GM23248 (cell line): ENCODE measurements around the gene KSR2. TPM values are rescaled to one million over a fixed set of nuclear protein-coding genes. Genes with fewer than 3 reads are reported as not detected.

Source experiments
- DNase-seq: peaks from one replicate; pipeline ENCODE4 v3.0.0-alpha.2; 2015
- H2AFZ ChIP-seq: fragments of 200-600 bp; sonication (generic); 2 replicates; pipeline ENCODE4 v1.6.1; 2016; ENCODE audit warnings: antibody characterized with exemption
- H3F3A ChIP-seq: fragments of 200-600 bp; sonication (generic); 2 replicates; pipeline ENCODE4 v1.6.1; 2016; ENCODE audit warnings: mild to moderate bottlenecking, antibody characterized with exemption, mixed run types; ENCODE audit not compliant: insufficient read depth
- H3K27ac ChIP-seq: fragments of 200-600 bp; sonication (generic); 2 replicates; pipeline ENCODE4 v1.5.1; 2016; ENCODE audit warnings: mild to moderate bottlenecking
- H3K27me3 ChIP-seq: fragments of 200-600 bp; sonication (generic); replicated peaks from 2 replicates; pipeline ENCODE4 v1.6.1; 2016; ENCODE audit warnings: mild to moderate bottlenecking; ENCODE audit not compliant: insufficient read depth
- H3K36me3 ChIP-seq: fragments of 200-600 bp; sonication (generic); 2 replicates; pipeline ENCODE4 v1.6.1; 2016; ENCODE audit warnings: low read depth, mild to moderate bottlenecking
- H3K4me1 ChIP-seq: fragments of 200-600 bp; sonication (generic); 2 replicates; pipeline ENCODE4 v1.6.1; 2016; ENCODE audit warnings: mild to moderate bottlenecking; ENCODE audit not compliant: insufficient read depth
- H3K4me2 ChIP-seq: fragments of 200-600 bp; sonication (generic); one replicate; pipeline ENCODE4 v1.6.1; 2016; ENCODE audit warnings: mild to moderate bottlenecking; ENCODE audit not compliant: unreplicated experiment
- H3K4me3 ChIP-seq: fragments of 200-600 bp; sonication (generic); 2 replicates; pipeline ENCODE4 v1.5.1; 2016; ENCODE audit warnings: mild to moderate bottlenecking
- H3K79me2 ChIP-seq: fragments of 200-600 bp; sonication (generic); 2 replicates; pipeline ENCODE4 v1.6.1; 2016; ENCODE audit warnings: mild to moderate bottlenecking; ENCODE audit not compliant: insufficient read depth
- H3K9ac ChIP-seq: fragments of 200-600 bp; sonication (generic); 2 replicates; pipeline ENCODE4 v1.6.1; 2016; ENCODE audit warnings: mild to moderate bottlenecking
- H3K9me2 ChIP-seq: fragments of 200-600 bp; sonication (generic); 2 replicates; pipeline ENCODE4 v1.6.1; 2016; ENCODE audit warnings: mixed run types, mild to moderate bottlenecking, moderate library complexity; ENCODE audit not compliant: insufficient read depth
- H3K9me3 ChIP-seq: fragments of 200-600 bp; sonication (generic); one replicate; pipeline ENCODE4 v1.6.1; 2017; ENCODE audit warnings: low read depth
- H4K20me1 ChIP-seq: fragments of 200-600 bp; sonication (generic); 2 replicates; pipeline ENCODE4 v1.6.0; 2016; ENCODE audit not compliant: insufficient read depth
- EZH2 ChIP-seq: fragments of 200-600 bp; sonication (generic); IDR thresholded peaks from 2 replicates; pipeline ENCODE4 v1.6.1; 2018; ENCODE audit warnings: antibody characterized with exemption, mild to moderate bottlenecking; ENCODE audit not compliant: insufficient read depth, poor library complexity, severe bottlenecking
- EZH2phosphoT487 ChIP-seq: fragments of 200-600 bp; sonication (generic); IDR thresholded peaks from 2 replicates; pipeline ENCODE4 v1.6.1; 2018; ENCODE audit warnings: antibody characterized with exemption, moderate library complexity, mild to moderate bottlenecking, low read depth; ENCODE audit not compliant: insufficient read depth
- WGBS, 2 experiments: methylation state at CpG; one replicate each; pipeline ENCODE4 v1.1.6; 2015 to 2017; ENCODE audit warnings: low lambda C conversion rate in 2 of 2, low coverage in 1 of 2; ENCODE audit errors: missing lambda C conversion rate in 2 of 2; 5-methylcytosine and 5-hydroxymethylcytosine counted together
- in situ Hi-C: fragments of 300-500 bp; cut with MboI; formaldehyde crosslinking; loops from 2 replicates; pipeline ENCODE4 v1.15.0; 2020
- polyA plus RNA-seq: library from polyadenylated mRNA; unstranded; fragments of >200 nt; fragmentation: Nextera tagmentation; extraction: Ambion mirVana; gene quantifications from 2 replicates; pipeline ENCODE4 v1.2.1, GENCODE V29; 2016
- total RNA-seq: library from RNA; depleted of rRNA; stranded (reverse); fragments of >200 nt; shearing (Covaris generic); gene quantifications from 2 replicates; pipeline ENCODE4 v1.2.3, GENCODE V29; 2014

Gene KSR2
- total and polyA plus RNA-seq, 2 experiments from 2014 or later = not detected

GRCh38 chr12:117718559-117718958 is 250.2 kb downstream of the KSR2 start:
- 17 to 21% methylated on average over 4 of the region's 4 CpGs for WGBS, 2 experiments
- H3K9ac ChIP-seq = no peak overlapping the region
- H3K27ac ChIP-seq = no peak overlapping the region
- H3K4me2 ChIP-seq = no peak overlapping the region
- H3K36me3 ChIP-seq = no peaks in the 10 kb centered on the region
- H3F3A ChIP-seq = no peaks in the 10 kb centered on the region
- in situ Hi-C loops = no loop called here
- H3K4me1 ChIP-seq = no peaks in the 10 kb centered on the region
- TF ChIP-seq EZH2phosphoT487 (no peak), EZH2 (no peak)
- H3K9me3 ChIP-seq = no peaks in the 10 kb centered on the region
- no peaks in the 10 kb centered on the region for H3K9me2 ChIP-seq
- H3K27me3 ChIP-seq = no peaks in the 10 kb centered on the region
- no peak for DNase-seq
- H3K79me2 ChIP-seq = no peaks in the 10 kb centered on the region
- no peak overlapping the region for H3K4me3 ChIP-seq
- H2AFZ ChIP-seq = no peak overlapping the region
- H4K20me1 ChIP-seq = no peaks in the 10 kb centered on the region

GRCh38 chr12:117718141-117718540 is 250.6 kb downstream of the KSR2 start:
- DNase-seq = peak; percentile 17
- Histone ChIP-seq H4K20me1 (no peaks in the 10 kb centered on the region), H3K9ac (no peak overlapping the region), H3K36me3 (no peaks in the 10 kb centered on the region), H3F3A (no peaks in the 10 kb centered on the region), H3K27ac (no peak overlapping the region), H3K79me2 (no peaks in the 10 kb centered on the region), H3K27me3 (no peaks in the 10 kb centered on the region), H3K4me3 (no peak overlapping the region), H3K4me1 (no peaks in the 10 kb centered on the region), H3K9me3 (no peaks in the 10 kb centered on the region), H3K4me2 (no peak overlapping the region), H2AFZ (no peak overlapping the region), H3K9me2 (no peaks in the 10 kb centered on the region)
- TF ChIP-seq EZH2 (no peak), EZH2phosphoT487 (no peak)
- WGBS, 2 experiments = 4% methylated on average over 1 of the region's 1 CpG
- in situ Hi-C loops = no loop called here

- WGBS, 2 experiments = 70 to 73% methylated on average over 4 of the region's 4 CpGs
- Histone ChIP-seq H3F3A (no peaks in the 10 kb centered on the region), H3K9me2 (no peaks in the 10 kb centered on the region), H3K9me3 (no peaks in the 10 kb centered on the region), H3K27me3 (no peaks in the 10 kb centered on the region), H2AFZ (no peak overlapping the region), H3K4me1 (no peaks in the 10 kb centered on the region), H3K36me3 (no peaks in the 10 kb centered on the region), H4K20me1 (no peaks in the 10 kb centered on the region), H3K4me2 (no peak overlapping the region), H3K27ac (no peak overlapping the region), H3K79me2 (no peaks in the 10 kb centered on the region), H3K9ac (no peak overlapping the region), H3K4me3 (no peak overlapping the region)
- in situ Hi-C loops = no loop called here
- no peak for TF ChIP-seq EZH2phosphoT487
- TF ChIP-seq EZH2 = no peak
- DNase-seq = no peak
Measured at GRCh38 chr12:117714203-117714602, 254.6 kb downstream of the KSR2 start.

GRCh38 chr12:117710121-117710520 is 258.7 kb downstream of the KSR2 start:
- Histone ChIP-seq H3K27me3 (no peaks in the 10 kb centered on the region), H3K9ac (no peak overlapping the region), H3K27ac (no peak overlapping the region), H3K4me3 (no peak overlapping the region), H3F3A (no peaks in the 10 kb centered on the region), H2AFZ (no peak overlapping the region), H4K20me1 (no peaks in the 10 kb centered on the region), H3K9me2 (no peaks in the 10 kb centered on the region), H3K36me3 (no peaks in the 10 kb centered on the region), H3K4me2 (no peak overlapping the region), H3K79me2 (no peaks in the 10 kb centered on the region), H3K9me3 (no peaks in the 10 kb centered on the region), H3K4me1 (no peaks in the 10 kb centered on the region)
- TF ChIP-seq EZH2phosphoT487 (no peak), EZH2 (no peak)
- in situ Hi-C loops = no loop called here
- 27 to 29% methylated on average over 9 of the region's 9 CpGs for WGBS, 2 experiments
- DNase-seq = no peak

GRCh38 chr12:117707861-117708260 is 260.9 kb downstream of the KSR2 start:
- Histone ChIP-seq H3K9ac (no peak overlapping the region), H3K27ac (no peak overlapping the region), H2AFZ (no peak overlapping the region), H3K9me3 (no peaks in the 10 kb centered on the region), H3K36me3 (no peaks in the 10 kb centered on the region), H4K20me1 (no peaks in the 10 kb centered on the region), H3K4me2 (no peak overlapping the region), H3K4me3 (no peak overlapping the region), H3K4me1 (no peaks in the 10 kb centered on the region), H3K9me2 (no peaks in the 10 kb centered on the region), H3K79me2 (no peaks in the 10 kb centered on the region), H3K27me3 (no peaks in the 10 kb centered on the region), H3F3A (no peaks in the 10 kb centered on the region)
- DNase-seq = no peak
- in situ Hi-C loops = no loop called here
- WGBS, 2 experiments = 4 to 7% methylated on average over 2 of the region's 2 CpGs
- no peak for TF ChIP-seq EZH2
